Uterus (tissue), 4 donors: Measurements from ENCODE around the gene PDYN. TPM values are rescaled to one million over a fixed set of nuclear protein-coding genes. Genes with fewer than 3 reads are reported as not detected.
A peak's percentile ranks its signal among the peaks of the same experiment; 100 is the strongest.

Experiments
- DNase-seq, 2 donors: peaks; one replicate each; pipeline ENCODE4 v3.0.0-alpha.2; 2019 to 2020
- H3K27ac ChIP-seq, 2 donors: fragments of 200-600 bp; sonication (generic); 1 replicate in 1 of 2; 2 replicates in 1 of 2; pipeline ENCODE4 v1.5.1; 2016 to 2018
- H3K27me3 ChIP-seq, 2 donors: fragments of 200-600 bp; sonication (generic); one replicate each; pipeline ENCODE4 v1.5.1; 2018 to 2019; ENCODE audit warnings: control low read depth in 1 of 2
- H3K36me3 ChIP-seq, 2 donors: fragments of 200-600 bp; sonication (generic); one replicate each; pipeline ENCODE4 v1.5.1; 2019; ENCODE audit warnings: control low read depth in 1 of 2
- H3K4me1 ChIP-seq, 2 donors: fragments of 200-600 bp; sonication (generic); one replicate each; pipeline ENCODE4 v1.5.1; 2018 to 2019; ENCODE audit warnings: control low read depth in 1 of 2
- H3K4me3 ChIP-seq, 2 donors: fragments of 200-600 bp; sonication (generic); 1 replicate in 1 of 2; 2 replicates in 1 of 2; pipeline ENCODE4 v1.5.1; 2018 to 2019; ENCODE audit warnings: mild to moderate bottlenecking in 1 of 2
- H3K9me3 ChIP-seq, 2 donors: fragments of 200-600 bp; sonication (generic); one replicate each; pipeline ENCODE4 v1.5.1; 2019; ENCODE audit warnings: control low read depth in 1 of 2
- POLR2A ChIP-seq, 2 donors: fragments of 450-650 bp; IDR thresholded peaks; one replicate each; pipeline ENCODE4 v1.6.1; 2016; ENCODE audit warnings: antibody characterized with exemption in 2 of 2, mild to moderate bottlenecking in 1 of 2, moderate library complexity in 1 of 2
- intact Hi-C: fragments of 100-400 bp; cut with DNase I; formaldehyde crosslinking; loops from one replicate; pipeline ENCODE4 v1.15.1; 2023; ENCODE audit warnings: low total_unique reads
- total RNA-seq, 4 donors: library from RNA; depleted of rRNA in 3 of 4; stranded (reverse); fragments of >200 nt in 3 of 4; gene quantifications; one replicate each; pipeline versions ENCODE4 v1.1.0 to v1.2.4, GENCODE V29; 2014 to 2023
- TF ChIP-seq, protein P1 (sequence below), 4 experiments: fragments of 200-600 bp in 2 of 4; fragments of 450-650 bp in 2 of 4; sonication (generic) in 2 of 4; IDR thresholded peaks; one replicate each; pipeline ENCODE4 v1.5.1; 2016 to 2019; ENCODE audit warnings: antibody characterized with exemption in 4 of 4, mild to moderate bottlenecking in 2 of 4, moderate library complexity in 1 of 4
- donor health status: DM: yes; HTN: yes; CAD: no.

The PDYN gene
- total RNA-seq, 4 donors from 2014 or later = not detected

DNA sequence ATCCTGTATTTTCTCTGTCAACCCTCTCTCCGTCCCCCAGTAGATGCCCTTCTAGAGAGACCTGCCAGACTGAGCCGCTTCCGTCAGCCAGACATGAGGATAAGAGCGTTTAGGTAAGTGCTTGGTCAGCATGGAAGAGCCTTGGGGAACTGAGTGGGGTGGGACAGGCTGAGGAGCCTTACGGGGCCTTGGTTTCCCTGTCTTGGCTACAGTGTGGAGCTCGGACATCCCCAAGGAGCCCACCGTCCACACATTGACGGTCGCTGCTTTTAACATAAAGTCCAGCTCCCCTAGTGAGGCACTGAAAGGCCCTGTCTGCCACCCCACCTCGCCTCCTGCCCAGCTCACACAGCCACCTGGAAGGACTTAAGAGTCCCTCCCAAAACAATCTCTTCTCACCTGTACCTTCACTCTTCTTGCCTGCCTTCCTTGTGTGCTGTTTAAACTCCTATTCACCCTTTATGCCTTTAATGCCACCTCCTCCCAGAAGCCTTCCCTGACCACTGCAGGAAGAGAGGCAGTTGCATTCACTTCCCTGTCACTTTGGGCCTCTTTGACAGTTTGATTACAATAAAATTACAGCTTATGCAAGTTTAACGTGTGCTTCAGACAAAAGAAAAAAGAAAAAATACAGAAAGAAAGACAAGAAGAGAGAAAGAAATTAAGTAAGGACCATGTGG is 42.3 kb downstream of the PDYN start:
- Histone ChIP-seq H3K9me3 (no peaks in the 10 kb centered on the region), H3K36me3 (no peaks in the 10 kb centered on the region), H3K27me3 (no peaks in the 10 kb centered on the region), H3K4me3 (no peak overlapping the region), H3K4me1 (no peaks in the 10 kb centered on the region), H3K27ac (no peak overlapping the region)
- intact Hi-C loops = no loop called here
- TF ChIP-seq, protein P1, sequence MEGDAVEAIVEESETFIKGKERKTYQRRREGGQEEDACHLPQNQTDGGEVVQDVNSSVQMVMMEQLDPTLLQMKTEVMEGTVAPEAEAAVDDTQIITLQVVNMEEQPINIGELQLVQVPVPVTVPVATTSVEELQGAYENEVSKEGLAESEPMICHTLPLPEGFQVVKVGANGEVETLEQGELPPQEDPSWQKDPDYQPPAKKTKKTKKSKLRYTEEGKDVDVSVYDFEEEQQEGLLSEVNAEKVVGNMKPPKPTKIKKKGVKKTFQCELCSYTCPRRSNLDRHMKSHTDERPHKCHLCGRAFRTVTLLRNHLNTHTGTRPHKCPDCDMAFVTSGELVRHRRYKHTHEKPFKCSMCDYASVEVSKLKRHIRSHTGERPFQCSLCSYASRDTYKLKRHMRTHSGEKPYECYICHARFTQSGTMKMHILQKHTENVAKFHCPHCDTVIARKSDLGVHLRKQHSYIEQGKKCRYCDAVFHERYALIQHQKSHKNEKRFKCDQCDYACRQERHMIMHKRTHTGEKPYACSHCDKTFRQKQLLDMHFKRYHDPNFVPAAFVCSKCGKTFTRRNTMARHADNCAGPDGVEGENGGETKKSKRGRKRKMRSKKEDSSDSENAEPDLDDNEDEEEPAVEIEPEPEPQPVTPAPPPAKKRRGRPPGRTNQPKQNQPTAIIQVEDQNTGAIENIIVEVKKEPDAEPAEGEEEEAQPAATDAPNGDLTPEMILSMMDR (IDR thresholded peaks at IDR 0.05) = no peak
- no peak for TF ChIP-seq POLR2A (IDR thresholded peaks at IDR 0.05)
- DNase-seq = no peak

DNA sequence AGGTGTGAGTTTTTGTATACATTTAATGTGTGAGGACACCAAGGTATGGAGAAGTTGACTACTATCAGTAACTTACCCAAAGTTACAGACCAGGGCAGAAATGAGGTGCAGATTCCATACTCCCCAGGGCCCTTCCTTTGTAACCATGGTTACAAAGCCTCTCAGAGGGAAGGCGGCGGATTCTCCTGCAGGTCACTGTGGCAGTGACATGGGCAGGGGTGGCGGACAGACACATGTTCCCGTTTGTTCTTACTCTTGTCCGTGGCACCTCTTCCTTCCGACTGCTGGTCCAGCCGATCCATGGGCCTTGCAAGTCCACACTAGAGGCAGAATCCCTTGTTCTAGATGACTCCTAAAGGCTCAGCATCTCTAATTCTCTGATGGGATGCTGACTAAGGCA is 43.0 kb downstream of the PDYN start:
- no peak overlapping the region for H3K4me3 ChIP-seq
- no peak for DNase-seq
- no peaks in the 10 kb centered on the region for H3K27me3 ChIP-seq
- no peak overlapping the region for H3K27ac ChIP-seq
- no peaks in the 10 kb centered on the region for H3K36me3 ChIP-seq
- TF ChIP-seq, protein P1 (IDR thresholded peaks at IDR 0.05) = no peak
- no peak for TF ChIP-seq POLR2A (IDR thresholded peaks at IDR 0.05)
- no peaks in the 10 kb centered on the region for H3K9me3 ChIP-seq
- intact Hi-C loops = no loop called here
- no peaks in the 10 kb centered on the region for H3K4me1 ChIP-seq

DNA sequence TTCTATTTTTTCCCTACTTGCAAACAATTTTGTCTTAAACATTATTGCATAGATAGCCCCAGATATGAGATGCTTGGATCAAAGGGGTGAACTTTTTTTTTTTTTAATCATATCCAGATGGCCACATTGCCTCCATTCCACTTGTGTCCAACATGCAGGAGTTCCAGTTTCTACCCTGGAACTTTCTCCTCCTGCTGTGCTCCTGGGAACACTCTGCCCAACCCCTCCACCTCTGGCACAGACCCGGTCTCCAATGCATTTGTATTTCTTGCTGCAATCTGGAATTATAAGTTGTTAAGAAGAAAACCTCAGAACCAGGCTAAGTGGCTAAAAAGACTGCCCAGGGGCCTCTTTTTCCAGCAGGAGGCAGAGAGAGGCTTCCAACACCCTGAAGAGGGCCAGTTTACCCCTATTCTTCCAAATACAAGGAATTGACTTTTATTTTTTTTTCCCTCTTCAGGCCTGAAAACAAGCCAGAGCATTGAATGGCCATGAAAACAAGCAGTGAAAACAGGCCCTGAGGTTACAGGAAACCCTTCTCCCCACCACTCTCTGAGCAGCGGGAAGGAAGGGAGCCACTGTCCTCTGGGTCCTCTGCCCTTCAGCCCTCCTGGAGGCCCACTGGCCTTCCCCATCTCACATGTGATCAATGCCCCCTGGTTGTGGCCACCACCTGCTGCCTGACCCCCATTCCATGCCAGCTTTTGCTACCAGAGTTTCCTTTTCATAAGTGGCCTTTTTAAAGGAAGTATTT is 44.3 kb downstream of the PDYN start:
- H3K27ac ChIP-seq = no peak overlapping the region
- intact Hi-C loops = no loop called here

GRCh38 chr20:1947535-1947846 is 46.4 kb downstream of the PDYN start:
- Histone ChIP-seq H3K36me3 (no peaks in the 10 kb centered on the region), H3K27me3 (no peaks in the 10 kb centered on the region), H3K4me3 (peak overlapping the region in 1 of 2 donors; percentile 27), H3K4me1 (no peaks in the 10 kb centered on the region), H3K27ac (no peak overlapping the region), H3K9me3 (no peaks in the 10 kb centered on the region)
- TF ChIP-seq, protein P1 (IDR thresholded peaks at IDR 0.05) = no peak
- TF ChIP-seq POLR2A (IDR thresholded peaks at IDR 0.05) = no peak
- DNase-seq = no peak
- intact Hi-C loops = no loop called here

More for the DNA sequence above, 44.3 kb downstream of the PDYN start:
- Histone ChIP-seq H3K36me3 (no peaks in the 10 kb centered on the region), H3K9me3 (no peaks in the 10 kb centered on the region), H3K4me3 (no peak overlapping the region), H3K27me3 (no peaks in the 10 kb centered on the region), H3K4me1 (no peaks in the 10 kb centered on the region)
- DNase-seq = no peak
- no peak for TF ChIP-seq POLR2A (IDR thresholded peaks at IDR 0.05)
- TF ChIP-seq, protein P1 (IDR thresholded peaks at IDR 0.05) = no peak

DNA sequence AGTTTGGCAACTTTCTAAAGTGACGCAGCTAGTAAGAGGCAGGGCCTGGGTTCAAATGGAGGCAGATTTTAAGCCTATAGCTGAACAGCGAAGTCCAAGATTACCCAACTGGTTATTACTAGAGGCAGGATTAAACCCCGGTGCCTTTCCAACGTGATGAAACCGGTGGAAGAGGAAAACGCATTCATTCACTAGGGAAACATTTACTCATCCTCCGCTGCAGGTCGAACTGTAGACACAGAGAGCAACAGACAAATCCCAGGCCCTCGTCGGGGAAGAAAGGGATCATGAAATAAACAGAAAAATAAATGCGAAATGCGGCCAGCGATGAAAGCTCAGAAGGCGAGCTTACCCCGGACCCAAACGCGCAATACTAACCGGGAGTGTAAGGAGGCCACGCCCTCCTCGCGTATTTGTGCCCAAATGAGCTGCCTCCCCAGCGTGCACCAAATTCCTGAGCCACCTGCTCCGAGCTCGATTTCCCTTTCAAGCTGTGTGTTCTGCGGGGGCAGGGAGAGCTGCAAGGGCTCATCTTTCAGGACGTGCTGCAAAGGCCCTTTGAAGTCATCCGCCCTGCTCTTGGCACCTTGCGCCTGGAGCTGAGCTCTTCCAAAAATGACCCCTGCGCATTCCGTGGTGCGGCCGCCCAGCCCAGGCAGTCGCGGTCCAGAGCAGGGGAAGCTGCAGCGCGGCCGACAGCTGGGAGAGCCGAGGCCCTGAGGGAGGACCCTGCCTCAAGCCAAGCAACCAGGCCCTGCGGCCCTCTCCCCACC is 46.9 kb downstream of the PDYN start:
- peak overlapping the region in 1 of 2 donors; percentile 27 for H3K4me3 ChIP-seq
- H3K27me3 ChIP-seq = no peaks in the 10 kb centered on the region
- H3K36me3 ChIP-seq = no peaks in the 10 kb centered on the region
- intact Hi-C loops = no loop called here
- peak overlapping the region in 1 of 2 donors; percentile 35 for H3K27ac ChIP-seq
- TF ChIP-seq, protein P1 (IDR thresholded peaks at IDR 0.05) = no peak
- no peak for TF ChIP-seq POLR2A (IDR thresholded peaks at IDR 0.05)
- peak; percentile 46 to 52 for DNase-seq
- H3K9me3 ChIP-seq = no peaks in the 10 kb centered on the region
- no peaks in the 10 kb centered on the region for H3K4me1 ChIP-seq
